GM18519 (cell line): Measurements from ENCODE around the gene RMND1.
"Not testable (repeated sequence)": the region's sequence is repeated elsewhere in the genome, so short reads cannot be mapped to it uniquely, and the experiment has no call there.

Experiments used
- ATAC-seq: cut with Tn5 transposase; IDR thresholded peaks from one replicate; pipeline ENCODE4 v1.9.1; 2021; ENCODE audit warnings: mild to moderate bottlenecking, moderate library complexity; ENCODE audit not compliant: unreplicated experiment, low FRiP score

RMND1 gene

DNA sequence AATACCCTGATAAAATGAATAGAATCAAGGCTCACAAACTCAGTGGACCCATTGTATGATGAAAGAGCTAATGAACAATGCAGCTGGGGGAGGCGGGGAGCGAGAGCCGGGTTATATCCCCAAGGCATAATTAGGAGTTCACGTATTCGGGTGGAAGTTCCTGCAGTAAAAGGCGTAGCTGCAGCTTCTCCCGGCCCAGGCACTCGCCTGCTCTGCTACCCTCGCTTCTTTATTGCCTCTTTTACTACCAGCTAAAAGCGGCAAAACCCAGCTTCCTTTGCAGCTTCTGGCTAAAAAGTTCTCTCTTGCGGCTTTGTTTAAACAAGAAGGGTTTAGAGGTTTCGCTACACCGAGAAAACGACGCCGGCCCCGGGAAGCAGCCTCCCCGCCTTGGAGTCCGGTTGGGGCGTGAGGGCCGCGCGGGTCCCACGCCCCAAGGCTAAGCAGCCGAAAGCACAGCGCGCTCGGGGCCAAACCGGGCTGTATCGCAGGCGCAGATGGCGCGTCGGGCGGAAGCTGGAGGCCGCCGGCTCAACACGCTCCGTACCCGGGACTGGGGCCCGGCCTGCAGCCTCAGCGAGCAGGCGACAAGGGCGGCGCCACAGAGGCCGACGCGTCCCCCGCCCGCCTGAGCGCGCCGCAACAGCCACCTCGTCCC is 62.2 kb downstream of the RMND1 start:
- ATAC-seq, result peak; percentile 54

- ATAC-seq, result no peak
Measured at GRCh38 chr6:151388997-151389617, 62.8 kb downstream of the RMND1 start.

GRCh38 chr6:151388236-151388635 is 63.7 kb downstream of the RMND1 start:
- ATAC-seq, result no peak

DNA sequence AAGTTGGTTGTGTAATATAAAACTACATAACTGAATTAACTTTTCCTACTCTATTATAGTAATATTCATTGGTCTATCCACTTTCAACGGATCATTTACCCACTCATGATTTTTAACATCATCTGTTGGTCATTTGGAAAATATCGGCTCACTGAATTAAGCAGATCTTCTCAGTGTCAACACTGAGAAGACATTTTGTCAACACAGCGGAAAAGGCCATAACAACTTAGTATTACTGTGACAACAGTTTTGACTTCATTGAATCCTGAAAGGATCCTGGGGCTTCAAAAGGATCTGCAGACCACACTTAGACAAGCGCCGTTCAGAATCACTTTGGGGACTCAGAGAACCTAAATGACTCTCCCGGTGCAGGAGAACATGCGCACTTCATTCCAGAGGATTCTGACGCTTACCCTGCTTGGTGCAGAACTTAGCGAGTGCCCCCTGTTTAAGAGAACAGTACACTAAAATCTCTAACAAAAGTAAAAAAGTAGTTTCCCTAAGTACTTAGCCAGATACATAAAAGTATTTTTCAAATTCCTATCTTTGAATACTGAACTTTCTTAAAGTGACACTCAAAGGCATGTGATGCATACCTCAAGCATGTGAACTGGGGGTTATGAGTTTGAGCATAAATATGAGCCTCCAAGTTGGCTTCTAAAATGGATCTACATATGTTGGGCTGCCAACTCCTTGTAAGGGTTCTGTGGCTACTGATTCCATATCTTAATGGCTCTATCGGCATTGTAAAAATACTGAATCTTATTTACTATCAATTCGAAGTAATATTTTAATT is 64.6 kb downstream of the RMND1 start:
- no peak for ATAC-seq

DNA sequence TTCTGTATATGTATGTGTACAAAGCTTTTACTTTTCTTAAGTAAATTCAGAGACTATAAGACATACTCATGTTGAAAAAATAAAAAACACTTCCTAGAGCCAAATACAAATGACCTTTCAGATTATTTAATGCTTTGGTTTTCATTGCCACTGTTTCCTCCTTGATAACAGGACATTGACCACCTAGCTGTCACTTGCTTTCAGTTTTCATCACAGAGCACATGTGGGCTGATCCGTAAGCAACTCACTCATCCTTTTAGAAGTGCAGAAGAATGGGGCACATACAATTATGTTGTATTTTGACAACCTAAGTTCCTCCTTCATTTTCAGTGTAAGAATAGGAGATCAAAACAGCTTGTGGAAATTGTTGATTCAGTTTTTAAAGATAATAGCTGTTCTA is 66.7 kb downstream of the RMND1 start:
- ATAC-seq, result no peak

DNA sequence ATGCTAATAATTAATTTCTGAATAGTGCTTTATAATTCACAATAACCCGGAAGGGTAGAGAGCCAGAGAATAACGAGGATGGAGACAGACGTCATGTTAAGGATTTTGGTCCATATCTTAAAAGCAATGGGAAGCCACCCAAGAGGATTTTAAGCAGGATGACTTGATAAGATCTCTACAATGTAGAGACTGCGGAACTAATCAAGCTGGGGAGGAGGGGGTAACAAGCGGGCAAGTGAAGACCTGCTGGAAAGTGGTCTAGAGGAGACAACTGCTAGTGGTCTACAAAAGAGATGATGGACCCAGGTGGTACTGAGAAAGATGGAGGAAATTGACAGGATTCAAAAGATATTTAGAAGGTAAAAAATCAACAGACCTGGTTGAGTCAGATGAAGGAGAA is 67.8 kb downstream of the RMND1 start:
- ATAC-seq, result no peak

GRCh38 chr6:151382631-151383030 is 69.3 kb downstream of the RMND1 start:
- not testable (repeated sequence) for ATAC-seq

- no peak for ATAC-seq
Measured at GRCh38 chr6:151381722-151382121, 70.2 kb downstream of the RMND1 start.

- no peak for ATAC-seq
Measured at GRCh38 chr6:151380848-151381205, 71.1 kb downstream of the RMND1 start.

DNA sequence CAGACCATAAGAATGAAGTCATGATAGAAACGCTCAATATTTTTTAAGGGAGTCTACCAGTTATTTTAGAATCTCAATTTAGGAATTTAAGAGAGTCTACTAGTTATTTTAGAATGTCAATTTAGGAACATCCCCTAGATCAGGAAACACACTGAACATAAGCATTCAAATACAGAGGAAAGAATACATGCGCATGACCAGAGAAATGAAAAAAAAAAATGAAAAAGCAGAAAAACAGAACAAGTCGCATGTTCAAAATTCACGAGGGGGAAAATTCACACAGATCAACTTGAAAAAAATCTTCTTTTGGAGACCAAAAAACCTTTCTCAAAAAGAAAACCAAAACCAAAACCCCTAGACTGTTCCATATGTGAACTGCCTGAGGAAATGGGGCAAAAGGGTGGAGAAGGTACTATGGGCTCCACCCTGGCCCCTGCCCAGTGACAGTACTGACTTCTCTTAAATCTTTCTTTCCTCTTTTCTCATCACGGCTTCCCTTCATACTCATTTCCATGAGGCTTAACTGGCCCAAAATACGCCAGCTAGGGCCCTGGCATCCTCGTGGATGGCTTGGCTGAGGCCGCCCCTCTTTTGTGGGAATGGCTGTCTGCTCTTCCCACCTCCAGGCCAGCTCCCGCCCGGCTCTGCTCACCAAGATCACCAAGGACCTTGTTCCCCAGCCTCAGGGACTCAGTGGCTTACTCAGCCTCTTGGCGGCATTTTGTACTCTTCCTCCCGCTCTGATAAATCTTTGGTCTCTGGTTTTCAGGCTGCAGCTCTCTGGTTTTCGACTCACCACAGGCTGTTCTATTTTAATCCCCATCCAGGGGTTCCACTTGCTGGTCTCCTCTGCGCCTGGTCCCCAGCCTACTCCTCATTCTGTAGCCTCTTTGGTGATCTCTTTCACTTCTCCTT is 71.7 kb downstream of the RMND1 start:
- peak; percentile 30 for ATAC-seq

- no peak for ATAC-seq
Measured at GRCh38 chr6:151377095-151377494, 74.8 kb downstream of the RMND1 start.

DNA sequence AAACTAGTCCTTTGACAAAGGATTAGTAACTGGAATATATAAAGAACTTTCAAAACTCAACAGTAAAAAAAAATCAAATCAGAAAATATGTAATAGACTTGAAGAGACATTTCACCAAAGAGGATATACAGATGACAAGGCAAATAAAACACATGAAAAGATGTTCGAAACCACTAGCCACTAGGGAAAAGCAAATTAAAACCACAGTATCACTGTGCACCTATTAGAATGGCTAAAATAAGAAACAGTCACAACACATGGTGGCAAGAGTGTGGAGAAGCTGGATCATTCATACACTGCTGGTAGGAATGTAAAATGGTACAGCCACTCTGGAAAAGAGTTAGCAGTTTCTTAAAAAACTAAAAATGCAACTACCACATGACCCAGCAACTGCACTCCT is 75.5 kb downstream of the RMND1 start:
- no peak for ATAC-seq

- no peak for ATAC-seq
Measured at GRCh38 chr6:151375833-151376232, 76.1 kb downstream of the RMND1 start.

DNA sequence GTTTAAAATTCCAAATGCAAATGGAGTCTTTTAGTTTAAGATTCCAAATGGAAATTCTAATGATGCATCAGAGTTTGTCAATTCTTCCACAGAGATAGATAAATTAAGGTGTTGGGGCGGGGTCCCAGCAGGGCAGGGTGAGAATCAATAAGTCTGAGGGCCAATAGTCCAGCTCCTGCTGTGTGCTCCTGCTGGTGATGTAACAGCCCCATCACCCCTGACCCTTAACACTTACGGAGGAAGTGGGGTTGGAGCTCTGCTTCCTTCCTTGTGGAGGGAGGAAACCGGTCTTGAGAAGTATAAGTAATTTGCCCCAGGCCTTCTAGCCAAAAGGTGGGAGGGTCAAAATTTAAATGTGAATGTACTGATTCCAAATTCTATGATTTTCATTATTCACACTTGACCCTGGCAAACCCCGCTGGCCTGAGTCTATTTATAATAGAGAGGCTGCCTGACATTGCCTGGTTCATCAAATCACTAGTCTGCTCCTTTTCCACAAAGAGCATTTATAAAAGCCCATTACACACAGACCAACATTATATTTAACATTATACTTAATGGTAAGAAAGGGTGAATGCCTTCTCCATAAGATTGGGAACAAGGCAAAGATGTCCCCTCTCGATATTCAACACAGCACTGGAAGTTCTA is 77.8 kb downstream of the RMND1 start:
- no peak for ATAC-seq

DNA sequence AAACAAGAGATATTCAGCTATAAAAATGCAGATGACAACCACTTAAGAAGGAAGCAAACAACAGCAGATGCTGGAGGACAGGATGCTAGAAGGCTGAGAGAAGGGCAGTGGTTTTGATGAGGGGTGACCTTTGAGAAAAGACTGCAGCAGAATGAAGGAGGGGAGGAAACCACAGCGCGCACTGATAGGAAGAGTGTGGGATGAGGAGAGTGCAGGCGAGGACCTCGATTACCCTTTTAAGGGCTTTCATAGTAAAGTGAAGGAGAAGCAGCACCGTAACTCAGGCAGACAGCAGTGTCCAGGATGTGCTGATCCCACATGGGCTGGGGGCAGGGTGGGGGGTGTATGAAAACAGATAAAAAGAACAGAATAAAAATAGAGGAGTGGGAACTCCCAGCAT is 79.8 kb downstream of the RMND1 start:
- ATAC-seq, result no peak

DNA sequence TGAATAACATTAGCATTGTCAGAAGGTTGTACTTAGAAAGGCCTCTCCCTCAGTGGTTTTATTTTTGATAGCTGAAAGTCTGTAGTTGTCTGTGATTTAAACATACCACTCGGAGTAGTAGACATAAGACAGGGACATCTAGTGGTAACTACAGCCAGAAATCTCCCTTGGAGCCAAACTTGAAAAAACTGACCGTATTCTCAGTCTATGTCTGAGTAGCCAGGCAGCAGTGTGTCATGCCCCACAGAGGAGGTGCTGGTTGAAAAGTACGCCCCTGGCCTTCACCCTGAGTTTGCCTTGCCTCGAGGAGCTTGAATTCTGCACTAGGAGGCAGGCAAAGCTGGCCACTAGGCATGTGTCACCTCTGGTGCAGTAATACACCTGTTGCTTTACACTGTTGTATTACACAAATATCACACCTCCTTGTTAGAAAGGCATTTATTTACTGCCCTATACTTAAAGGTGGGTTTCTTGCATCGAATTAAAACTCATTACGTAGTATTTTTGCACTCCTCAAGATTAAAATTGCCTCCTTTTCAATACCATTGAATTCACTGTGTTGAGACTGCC is 81.3 kb downstream of the RMND1 start:
- no peak for ATAC-seq

DNA sequence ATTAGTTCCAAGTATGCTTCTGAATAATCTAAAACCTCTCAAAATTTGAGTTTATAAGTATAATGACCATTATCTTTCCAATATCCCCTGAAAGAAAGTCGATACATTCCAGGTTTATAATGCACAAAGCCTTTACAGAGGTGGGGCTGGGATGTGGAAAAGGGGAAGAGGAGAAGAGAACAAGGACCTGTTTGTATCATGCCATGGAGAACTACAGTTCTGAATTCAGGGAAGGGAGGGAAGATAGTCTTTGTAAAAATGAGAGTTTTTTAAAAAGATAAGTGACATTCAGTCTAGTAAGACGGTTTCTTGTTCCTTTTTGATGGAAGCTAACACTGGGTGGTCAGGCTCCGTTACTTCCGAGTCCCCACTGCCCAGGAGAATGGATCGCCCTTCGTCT is 86.7 kb downstream of the RMND1 start:
- ATAC-seq, result no peak

- no peak for ATAC-seq
Measured at GRCh38 chr6:151359486-151359885, 92.4 kb downstream of the RMND1 start.

GRCh38 chr6:151358475-151358874 is 93.5 kb downstream of the RMND1 start:
- no peak for ATAC-seq
